H1 (cell line): ENCODE data around the gene ADAM22.

Experiments used
- ATF2 ChIP-seq: IDR thresholded peaks from 2 replicates; pipeline ENCODE4 v1.6.1; 2012; ENCODE audit warnings: low read length, inconsistent platforms
- BACH1 ChIP-seq: IDR thresholded peaks from 2 replicates; pipeline ENCODE4 v1.6.1; 2012; ENCODE audit warnings: low read length, improper control_type of control experiment
- CREB1 ChIP-seq: IDR thresholded peaks from 2 replicates; pipeline ENCODE4 v1.6.1; 2012; ENCODE audit warnings: inconsistent platforms
- CTBP2 ChIP-seq: IDR thresholded peaks from 2 replicates; pipeline ENCODE4 v1.7.0; 2011; ENCODE audit warnings: borderline replicate concordance, mild to moderate bottlenecking, moderate library complexity, mixed read lengths, low read length; ENCODE audit not compliant: insufficient read depth, insufficient read length
- CTCF ChIP-seq, 3 experiments: IDR thresholded peaks; 1 replicate in 2 of 3; 2 replicates in 1 of 3; pipeline versions ENCODE4 v1.5.1 to v1.6.1; 2011; ENCODE audit warnings: low read length in 3 of 3, mild to moderate bottlenecking in 3 of 3, inconsistent platforms in 2 of 3, low read depth in 1 of 3, moderate library complexity in 1 of 3; ENCODE audit not compliant: insufficient read depth in 1 of 3; ENCODE audit errors: control extremely low read depth in 1 of 3
- POLR2AphosphoS5 ChIP-seq: IDR thresholded peaks from 2 replicates; pipeline ENCODE4 v1.6.1; 2011; ENCODE audit warnings: low read depth, low read length

- no peak for TF ChIP-seq ATF2
- TF ChIP-seq CTCF (IDR thresholded peaks at IDR 0.05; ENCODE audit: control extremely low read depth in 1 of 3, insufficient read depth in 1 of 3, low read depth in 1 of 3, low read length in 3 of 3), result no peak
- TF ChIP-seq BACH1, result no peak
- TF ChIP-seq CTBP2, result no peak
- no peak for TF ChIP-seq POLR2AphosphoS5
- TF ChIP-seq CREB1, result no peak
These were observed 156.6 kb downstream of the ADAM22 start for GRCh38 chr7:88090671-88091070.
